GM12874 (cell line): ENCODE measurements around the gene BNIPL.

ENCODE experiments used
- TF ChIP-seq, protein P1 (sequence below): IDR thresholded peaks from 2 replicates; pipeline ENCODE4 v1.5.1; 2011; ENCODE audit warnings: low read depth, mild to moderate bottlenecking, control low read depth, low read length, moderate library complexity; ENCODE audit not compliant: insufficient read depth

BNIPL gene

DNA sequence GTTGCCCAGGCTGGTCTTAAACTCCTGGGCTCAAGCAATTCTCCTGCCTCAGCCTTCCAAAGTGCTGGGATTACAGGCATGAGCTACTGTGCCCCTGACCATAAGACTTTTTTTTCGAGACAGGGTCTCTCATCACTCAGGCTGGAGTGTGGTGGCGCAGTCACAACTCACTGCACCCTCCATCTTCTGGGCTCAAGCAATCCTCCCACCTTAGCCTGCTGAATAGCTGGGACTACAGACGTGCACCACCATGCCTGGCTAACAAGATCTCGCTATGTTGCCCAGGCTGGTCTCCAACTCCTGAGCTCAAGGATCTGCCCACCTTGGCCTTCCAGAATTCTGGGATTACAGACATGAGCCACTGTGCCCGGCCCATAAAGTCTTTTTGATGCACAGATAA is 13.1 kb downstream of the BNIPL start:
- TF ChIP-seq, protein P1, sequence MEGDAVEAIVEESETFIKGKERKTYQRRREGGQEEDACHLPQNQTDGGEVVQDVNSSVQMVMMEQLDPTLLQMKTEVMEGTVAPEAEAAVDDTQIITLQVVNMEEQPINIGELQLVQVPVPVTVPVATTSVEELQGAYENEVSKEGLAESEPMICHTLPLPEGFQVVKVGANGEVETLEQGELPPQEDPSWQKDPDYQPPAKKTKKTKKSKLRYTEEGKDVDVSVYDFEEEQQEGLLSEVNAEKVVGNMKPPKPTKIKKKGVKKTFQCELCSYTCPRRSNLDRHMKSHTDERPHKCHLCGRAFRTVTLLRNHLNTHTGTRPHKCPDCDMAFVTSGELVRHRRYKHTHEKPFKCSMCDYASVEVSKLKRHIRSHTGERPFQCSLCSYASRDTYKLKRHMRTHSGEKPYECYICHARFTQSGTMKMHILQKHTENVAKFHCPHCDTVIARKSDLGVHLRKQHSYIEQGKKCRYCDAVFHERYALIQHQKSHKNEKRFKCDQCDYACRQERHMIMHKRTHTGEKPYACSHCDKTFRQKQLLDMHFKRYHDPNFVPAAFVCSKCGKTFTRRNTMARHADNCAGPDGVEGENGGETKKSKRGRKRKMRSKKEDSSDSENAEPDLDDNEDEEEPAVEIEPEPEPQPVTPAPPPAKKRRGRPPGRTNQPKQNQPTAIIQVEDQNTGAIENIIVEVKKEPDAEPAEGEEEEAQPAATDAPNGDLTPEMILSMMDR = no peak

DNA sequence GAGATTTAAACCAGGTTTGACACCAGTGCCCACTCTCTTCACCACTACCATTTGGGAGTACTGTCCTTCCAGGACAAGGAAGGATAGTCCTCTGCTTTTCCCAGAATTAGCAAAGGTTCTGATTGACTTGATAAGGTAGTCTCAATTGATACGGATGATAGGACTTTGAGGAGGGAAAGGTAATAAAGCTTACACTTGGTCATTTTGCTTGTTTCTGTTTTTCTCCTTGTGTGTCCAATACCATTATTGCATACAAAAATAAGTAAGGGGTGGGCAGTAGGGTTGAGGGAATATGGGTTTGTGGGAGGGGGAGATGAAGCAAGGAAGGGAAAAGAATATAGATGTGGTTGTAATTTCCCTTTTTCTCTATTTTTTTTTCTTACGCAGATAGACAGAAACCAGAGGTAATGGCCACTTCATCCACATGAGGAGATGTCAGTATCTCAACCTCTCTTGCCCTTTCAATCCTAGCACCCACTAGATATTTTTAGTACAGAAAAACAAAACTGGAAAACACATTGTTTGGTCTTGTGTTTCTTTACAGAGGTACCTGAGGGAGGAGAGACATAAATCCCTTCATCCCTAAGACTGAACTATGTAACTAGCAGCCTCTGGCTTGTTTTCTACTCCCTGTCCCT is 13.8 kb downstream of the BNIPL start:
- TF ChIP-seq, protein P1 = no peak

DNA sequence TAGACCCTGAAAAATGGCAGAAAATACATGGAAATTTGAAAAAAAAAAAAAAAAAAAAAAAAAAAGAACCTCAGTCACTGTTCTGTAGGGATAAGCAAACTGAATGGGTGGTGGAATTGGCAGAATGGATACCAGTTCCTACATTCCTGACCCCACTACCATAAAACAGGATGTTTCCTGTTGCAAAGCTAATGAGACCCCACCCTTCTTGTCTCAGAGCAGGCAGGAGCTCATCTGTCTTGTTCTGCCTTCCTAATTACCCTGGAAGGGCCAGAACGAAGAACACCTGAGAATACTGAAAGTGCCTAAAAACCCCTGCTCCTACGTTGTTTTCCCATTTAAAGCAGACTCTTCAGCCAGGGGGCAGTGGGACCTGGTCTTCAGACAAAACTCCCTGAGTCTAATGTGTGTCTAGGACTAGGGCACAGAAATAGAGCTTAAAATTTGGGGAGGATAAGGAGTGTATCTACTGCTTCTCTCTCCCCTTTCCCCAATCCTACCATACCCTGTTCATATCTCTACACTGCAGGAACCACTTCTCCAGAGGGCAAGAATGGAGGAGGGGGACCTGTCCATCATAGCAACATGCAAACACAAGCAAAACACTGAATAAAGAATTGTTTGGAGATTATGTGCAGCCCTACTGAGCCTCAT is 15.1 kb downstream of the BNIPL start:
- TF ChIP-seq, protein P1 = no peak

DNA sequence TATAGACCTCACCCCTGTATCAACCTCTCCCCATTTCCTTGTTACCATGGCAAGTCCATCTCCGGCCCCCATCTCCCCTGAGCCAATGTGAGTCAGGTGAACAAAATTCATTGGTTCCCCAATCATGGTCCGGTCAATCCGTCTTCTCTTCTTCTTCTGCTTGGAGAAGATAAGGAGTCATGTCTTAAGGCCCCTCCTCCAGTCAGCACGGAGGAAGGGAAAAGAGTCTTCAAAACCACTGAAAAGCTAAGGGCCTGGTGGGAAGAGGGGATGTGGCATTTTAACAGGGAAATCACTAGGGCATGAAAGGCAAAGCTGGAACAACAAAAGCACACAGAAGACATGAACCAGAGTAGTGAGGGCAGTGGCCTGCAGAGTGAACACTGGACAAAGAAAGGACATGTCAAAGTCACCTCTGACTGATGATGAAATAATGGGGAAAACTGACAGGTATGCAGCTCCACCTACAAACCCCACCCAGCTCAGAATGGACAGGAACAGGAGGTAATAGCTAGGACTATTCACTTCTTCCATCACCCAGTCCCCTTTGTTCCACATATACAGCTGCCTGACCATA is 18.7 kb downstream of the BNIPL start:
- TF ChIP-seq, protein P1 = no peak

DNA sequence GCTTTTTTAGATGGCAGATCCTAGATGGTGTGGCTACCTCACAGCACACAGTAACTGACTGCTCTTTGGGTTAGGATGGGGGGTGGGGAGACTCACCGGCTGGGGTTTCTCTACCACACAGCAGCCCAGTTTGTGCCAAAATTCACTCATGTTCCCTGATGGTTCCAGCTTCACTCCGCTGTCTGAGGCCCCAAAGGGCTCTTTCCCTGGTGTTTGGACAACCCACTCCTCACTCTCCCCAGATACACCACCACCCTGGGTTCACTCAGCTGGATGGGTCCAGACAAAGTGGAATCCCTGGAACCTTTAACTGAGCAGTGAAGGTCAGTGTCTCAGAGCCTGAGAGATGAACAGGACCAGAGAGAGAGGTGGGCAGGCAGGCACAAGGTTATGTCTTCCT is 19.2 kb downstream of the BNIPL start:
- TF ChIP-seq, protein P1 = no peak

DNA sequence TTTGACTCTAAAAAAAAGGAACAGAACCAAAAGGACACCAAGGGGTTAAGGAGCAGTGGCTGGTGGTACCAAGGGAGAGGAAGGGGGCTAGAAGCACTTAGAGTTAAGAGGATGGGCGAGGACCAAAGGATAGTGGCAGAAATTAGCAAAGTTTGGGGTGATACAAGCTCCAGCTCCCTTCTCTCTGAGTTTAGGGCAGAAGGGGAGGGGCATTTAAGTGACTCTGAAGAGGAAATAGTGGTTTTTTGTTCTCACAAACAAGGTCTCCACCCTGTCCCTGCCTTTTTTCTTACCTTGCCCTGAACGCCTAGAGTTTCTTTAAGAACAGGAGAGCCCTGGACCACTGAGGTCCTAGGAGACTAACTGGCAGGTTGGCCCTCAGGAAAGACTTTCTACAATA is 19.8 kb downstream of the BNIPL start:
- TF ChIP-seq, protein P1 = no peak

DNA sequence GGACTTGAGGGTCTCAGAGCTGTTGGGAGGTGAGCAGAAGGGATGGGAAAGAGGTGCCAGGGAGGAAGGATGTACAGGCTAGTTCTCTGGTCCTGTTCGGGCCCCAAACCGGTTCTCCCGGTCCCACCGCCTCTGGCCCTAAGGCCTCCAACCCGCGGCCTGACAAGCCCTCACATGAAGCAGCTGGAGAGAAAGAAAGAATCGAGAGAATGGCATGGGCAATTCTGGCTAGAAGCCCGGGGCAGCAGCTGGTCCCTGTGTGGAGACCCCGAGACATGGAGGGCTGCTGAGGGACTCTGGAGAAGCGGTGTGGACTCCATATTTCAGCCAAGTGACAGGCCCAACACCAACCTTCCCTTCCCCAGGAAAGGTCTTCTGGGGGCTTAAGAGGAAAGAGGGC is 22.3 kb downstream of the BNIPL start:
- TF ChIP-seq, protein P1 = no peak
